ENCODE data around the gene FASTKD1.
"Not testable (repeated sequence)": the region's sequence is repeated elsewhere in the genome, so short reads cannot be mapped to it uniquely, and the experiment has no call there.

Gene FASTKD1

GRCh38 chr2:169573160-169573973 lies at the start of gene FASTKD1:
FASTKD1 (minus strand) TSS chr2:169573865; CDS start chr2:169572029, 1,836 bp downstream.
- DNase-seq (ENCODE audit: low read depth, low spot score) = peak; percentile 95

GRCh38 chr2:169623235-169623634 lies 49.6 kb upstream of the FASTKD1 start:
- DNase-seq (ENCODE audit: low read depth, low spot score) = no peak

GRCh38 chr2:169620509-169620908 lies 46.8 kb upstream of the FASTKD1 start:
- DNase-seq (ENCODE audit: low read depth, low spot score) = no peak

- DNase-seq (ENCODE audit: low read depth, low spot score) = no peak
Observed at GRCh38 chr2:169619946-169620345, 46.3 kb upstream of the FASTKD1 start.

GRCh38 chr2:169615982-169616381 lies 42.3 kb upstream of the FASTKD1 start:
- not testable (repeated sequence) for DNase-seq (ENCODE audit: low read depth, low spot score)

- DNase-seq (ENCODE audit: low read depth, low spot score) = no peak
Observed at GRCh38 chr2:169613876-169614275, 40.2 kb upstream of the FASTKD1 start.

GRCh38 chr2:169609264-169609663 lies 35.6 kb upstream of the FASTKD1 start:
- DNase-seq (ENCODE audit: low read depth, low spot score) = no peak

GRCh38 chr2:169599568-169599967 lies 25.9 kb upstream of the FASTKD1 start:
- DNase-seq (ENCODE audit: low read depth, low spot score) = no peak

GRCh38 chr2:169598982-169599381 lies 25.3 kb upstream of the FASTKD1 start:
- no peak for DNase-seq (ENCODE audit: low read depth, low spot score)

GRCh38 chr2:169596546-169596945 lies 22.9 kb upstream of the FASTKD1 start:
- DNase-seq (ENCODE audit: low read depth, low spot score) = not testable (repeated sequence)

- no peak for DNase-seq (ENCODE audit: low read depth, low spot score)
Observed at GRCh38 chr2:169590804-169591203, 17.1 kb upstream of the FASTKD1 start.

- DNase-seq (ENCODE audit: low read depth, low spot score) = no peak
Observed at GRCh38 chr2:169585673-169586072, 12.0 kb upstream of the FASTKD1 start.

- DNase-seq (ENCODE audit: low read depth, low spot score) = peak; percentile 94
Observed at GRCh38 chr2:169584005-169584877, 10.6 kb upstream of the FASTKD1 start, which contains the start of gene PPIG. PPIG (plus strand) TSS chr2:169584351; CDS start chr2:169604042, 19,691 bp downstream.

- no peak for DNase-seq (ENCODE audit: low read depth, low spot score)
Observed at GRCh38 chr2:169583518-169583917, 9.9 kb upstream of the FASTKD1 start.

GRCh38 chr2:169582552-169583266 lies 9.0 kb upstream of the FASTKD1 start:
- not testable (repeated sequence) for DNase-seq (ENCODE audit: low read depth, low spot score)

- DNase-seq (ENCODE audit: low read depth, low spot score) = no peak
Observed at GRCh38 chr2:169579044-169579443, 5.4 kb upstream of the FASTKD1 start.

GRCh38 chr2:169575264-169575663 lies 1.6 kb upstream of the FASTKD1 start:
- DNase-seq (ENCODE audit: low read depth, low spot score) = not testable (repeated sequence)

- DNase-seq (ENCODE audit: low read depth, low spot score) = not testable (repeated sequence)
Observed at GRCh38 chr2:169574539-169574938, 874 bp upstream of the FASTKD1 start.

GRCh38 chr2:169573974-169574299 lies 272 bp upstream of the FASTKD1 start:
- no peak for DNase-seq (ENCODE audit: low read depth, low spot score)

GRCh38 chr2:169572821-169573159 lies 875 bp downstream of the FASTKD1 start:
- no peak for DNase-seq (ENCODE audit: low read depth, low spot score)

- DNase-seq (ENCODE audit: low read depth, low spot score) = no peak
Observed at GRCh38 chr2:169572189-169572588, 1.5 kb downstream of the FASTKD1 start.

GRCh38 chr2:169571571-169571970 lies 2.1 kb downstream of the FASTKD1 start:
- DNase-seq (ENCODE audit: low read depth, low spot score) = no peak
